ENCODE measurements around the gene RAB9A. TPM values are rescaled to one million over a fixed set of nuclear protein-coding genes. Genes with fewer than 3 reads are reported as not detected.

RAB9A gene
- total and polyA plus RNA-seq, 7 donors, result 11.8 to 73.5 (median 28.6) TPM

GRCh38 chrX:13732246-13733067 lies 43.5 kb downstream of the RAB9A start:
- 79 to 84% methylated on average over 7 of the region's 7 CpGs for WGBS, 2 donors
- Histone ChIP-seq H3K27ac (peak overlapping the region; percentile 90 to 95 (median 92)), H3K36me3 (no peaks in the 10 kb centered on the region), H3K9me3 (no peaks in the 10 kb centered on the region), H3K27me3 (peaks cover 0 to 5% (median 0%) of the 10 kb centered on the region in 3 donors), H3K4me3 (no peak overlapping the region), H3K4me1 (peaks cover 0 to 23% (median 8%) of the 10 kb centered on the region in 4 donors)
- intact Hi-C loops (cut with DNase I), result no loop called here
- no peak for DNase-seq
- no peak for TF ChIP-seq POLR2A (IDR thresholded peaks at IDR 0.05)

GRCh38 chrX:13733506-13733905 lies 44.6 kb downstream of the RAB9A start:
- no peak for TF ChIP-seq POLR2AphosphoS5 (IDR thresholded peaks at IDR 0.05)
- no peak for TF ChIP-seq EP300 (IDR thresholded peaks at IDR 0.05)
- no peak for TF ChIP-seq POLR2A (IDR thresholded peaks at IDR 0.05)
- TF ChIP-seq, protein P1, sequence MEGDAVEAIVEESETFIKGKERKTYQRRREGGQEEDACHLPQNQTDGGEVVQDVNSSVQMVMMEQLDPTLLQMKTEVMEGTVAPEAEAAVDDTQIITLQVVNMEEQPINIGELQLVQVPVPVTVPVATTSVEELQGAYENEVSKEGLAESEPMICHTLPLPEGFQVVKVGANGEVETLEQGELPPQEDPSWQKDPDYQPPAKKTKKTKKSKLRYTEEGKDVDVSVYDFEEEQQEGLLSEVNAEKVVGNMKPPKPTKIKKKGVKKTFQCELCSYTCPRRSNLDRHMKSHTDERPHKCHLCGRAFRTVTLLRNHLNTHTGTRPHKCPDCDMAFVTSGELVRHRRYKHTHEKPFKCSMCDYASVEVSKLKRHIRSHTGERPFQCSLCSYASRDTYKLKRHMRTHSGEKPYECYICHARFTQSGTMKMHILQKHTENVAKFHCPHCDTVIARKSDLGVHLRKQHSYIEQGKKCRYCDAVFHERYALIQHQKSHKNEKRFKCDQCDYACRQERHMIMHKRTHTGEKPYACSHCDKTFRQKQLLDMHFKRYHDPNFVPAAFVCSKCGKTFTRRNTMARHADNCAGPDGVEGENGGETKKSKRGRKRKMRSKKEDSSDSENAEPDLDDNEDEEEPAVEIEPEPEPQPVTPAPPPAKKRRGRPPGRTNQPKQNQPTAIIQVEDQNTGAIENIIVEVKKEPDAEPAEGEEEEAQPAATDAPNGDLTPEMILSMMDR (IDR thresholded peaks at IDR 0.05), result no peak
- DNase-seq, result no peak
- Histone ChIP-seq H3K36me3 (no peaks in the 10 kb centered on the region), H3K27ac (peak overlapping the region; percentile 90 to 95 (median 92)), H3K27me3 (peaks cover 0 to 5% (median 0%) of the 10 kb centered on the region in 3 donors), H3K4me1 (peaks cover 0 to 23% (median 8%) of the 10 kb centered on the region in 4 donors), H3K4me3 (peak overlapping the region; percentile 69 to 90 (median 78)), H3K9me3 (no peaks in the 10 kb centered on the region)
- 16 to 21% methylated on average over 4 of the region's 4 CpGs for WGBS, 2 donors
- intact Hi-C loops (cut with DNase I), result no loop called here

DNA sequence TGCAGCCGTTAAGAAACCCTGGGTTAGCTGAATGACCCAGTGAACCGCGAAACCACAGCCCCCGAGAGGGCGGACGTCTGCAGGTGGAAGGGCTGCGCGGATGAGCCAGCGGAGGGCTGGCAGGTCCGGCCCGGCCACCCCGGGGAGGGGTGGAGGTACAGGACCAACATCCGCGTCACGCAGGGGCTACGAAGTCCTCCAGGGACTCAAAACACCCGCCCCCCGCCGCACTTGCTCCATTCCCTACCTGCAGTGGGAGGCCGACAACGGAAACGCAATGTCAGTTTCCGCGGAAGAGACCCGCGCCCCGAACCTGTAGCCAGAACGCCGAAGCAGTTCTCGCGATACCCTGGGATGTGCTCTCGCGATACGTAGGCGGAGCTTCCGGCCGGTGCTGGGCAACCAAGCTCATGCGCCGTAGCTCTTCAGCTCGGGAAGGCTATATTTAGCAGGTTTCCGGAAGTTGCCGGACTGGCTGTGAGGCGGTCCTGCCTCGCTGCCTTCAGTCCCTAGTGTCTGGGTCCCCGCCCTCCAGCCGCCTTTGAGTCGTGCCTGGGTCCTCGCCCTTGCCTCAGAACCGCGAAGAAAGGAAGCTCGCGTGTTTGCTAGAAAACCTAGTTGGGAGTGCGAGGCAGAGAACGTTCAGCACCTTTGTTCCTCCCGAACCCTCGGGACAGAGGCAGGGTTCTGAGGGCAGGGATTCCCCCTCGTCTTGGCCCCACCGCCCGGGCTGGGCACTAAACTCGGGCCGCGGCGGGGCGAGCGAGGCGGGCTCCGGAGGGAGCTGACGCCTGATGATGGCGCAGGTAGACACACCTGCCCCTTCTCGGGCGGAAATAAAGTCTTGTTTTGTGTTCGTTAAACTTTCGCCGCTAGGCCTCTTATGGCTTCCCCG lies 45.6 kb downstream of the RAB9A start, which contains the start of the genes OFD1 and TRAPPC2:
OFD1 (plus strand) TSS at position 471 of the 895 bp plus-strand sequence; CDS start at position 795, 324 bp downstream.
TRAPPC2 (minus strand) TSS at position 343 of the 895 bp plus-strand sequence. CDS start 14,657 bp downstream, outside the sequence.
- peaks cover 0 to 23% (median 8%) of the 10 kb centered on the region in 4 donors for H3K4me1 ChIP-seq
- DNase-seq, result peak; percentile 96
- TF ChIP-seq POLR2AphosphoS5 (IDR thresholded peaks at IDR 0.05) (peak; percentile 94 to 99 (median 96)), POLR2A (IDR thresholded peaks at IDR 0.05) (peak; percentile 90 to 93), EP300 (IDR thresholded peaks at IDR 0.05) (peak in 1 of 4 donors; percentile 31)
- TF ChIP-seq, protein P1 (IDR thresholded peaks at IDR 0.05), result no peak
- 0% methylated on average over 75 of the region's 75 CpGs for WGBS, 2 donors
- intact Hi-C loops (cut with DNase I), result loop anchor here (2.0 kb wide), 2 partner anchors 46 to 76 kb away; partner anchors contain the start of gene RAB9A
- no peaks in the 10 kb centered on the region for H3K36me3 ChIP-seq
- peak within 1 kb of the TSS; percentile 90 to 95 (median 92) for H3K27ac ChIP-seq
- peaks cover 0 to 5% (median 0%) of the 10 kb centered on the region in 3 donors for H3K27me3 ChIP-seq
- no peaks in the 10 kb centered on the region for H3K9me3 ChIP-seq
- peak within 1 kb of the TSS; percentile 69 to 90 (median 78) for H3K4me3 ChIP-seq

GRCh38 chrX:13741695-13742094 lies 52.8 kb downstream of the RAB9A start:
- TF ChIP-seq, protein P1 (IDR thresholded peaks at IDR 0.05), result no peak
- no peak for TF ChIP-seq EP300 (IDR thresholded peaks at IDR 0.05)
- no peak for TF ChIP-seq POLR2A (IDR thresholded peaks at IDR 0.05)
- TF ChIP-seq POLR2AphosphoS5 (IDR thresholded peaks at IDR 0.05), result no peak
- no peak overlapping the region for H3K27ac ChIP-seq
- no peaks in the 10 kb centered on the region for H3K9me3 ChIP-seq
- WGBS, 2 donors, result 71 to 81% methylated on average over 6 of the region's 6 CpGs
- DNase-seq, result no peak
- H3K27me3 ChIP-seq, result no peaks in the 10 kb centered on the region
- intact Hi-C loops (cut with DNase I), result loop anchor here (10.0 kb wide), 1 partner anchor 237 kb away; no protein-coding TSS in a partner anchor
- H3K4me1 ChIP-seq, result no peaks in the 10 kb centered on the region
- no peak overlapping the region for H3K4me3 ChIP-seq
- H3K36me3 ChIP-seq, result peaks cover 0 to 6% (median 0%) of the 10 kb centered on the region in 4 donors

Measured in sigmoid colon (tissue), 7 donors.